Activated naive CD4-positive, alpha-beta T cell treated with anti-CD3 and anti-CD28 coated beads, Interleukin-2, amount 50 U/mL, for 72 hours (primary cell): ENCODE results near the gene SLC25A28. TPM values are rescaled to one million over a fixed set of nuclear protein-coding genes. Genes with fewer than 3 reads are reported as not detected.

Source experiments
- ATAC-seq, 2 donors: fragments of 150-1000 bp; cut with Tn5 transposase; 2 replicates each; pipeline ENCODE4 v1.10.0; 2021; ENCODE audit warnings: mild to moderate bottlenecking in 2 of 2, moderate library complexity in 2 of 2
- DNase-seq, 2 donors: peaks; one replicate each; pipeline ENCODE4 v3.0.0; 2021 to 2022; ENCODE audit warnings: low spot score in 2 of 2
- H3K27ac Mint-ChIP-seq, 2 donors: one replicate each; pipeline ENCODE4 v1.8.0; 2022; ENCODE audit warnings: mild to moderate bottlenecking in 2 of 2, mixed read lengths in 2 of 2
- H3K36me3 Mint-ChIP-seq, 2 donors: one replicate each; pipeline ENCODE4 v1.8.0; 2022; ENCODE audit warnings: mixed read lengths in 2 of 2
- H3K9me3 Mint-ChIP-seq, 2 donors: one replicate each; pipeline ENCODE4 v1.8.0; 2022; ENCODE audit warnings: mixed read lengths in 2 of 2
- total RNA-seq, 2 donors: library from RNA; stranded (reverse); gene quantifications; one replicate each; pipeline ENCODE4 v1.2.3, GENCODE V29; 2022

Gene SLC25A28
- total RNA-seq, 2 donors from 2014 or later, result 68.6 to 75.0 TPM

GRCh38 chr10:99564361-99564760, 55.9 kb downstream of the SLC25A28 start:
- ATAC-seq, result no peak

GRCh38 chr10:99562631-99563030, 57.6 kb downstream of the SLC25A28 start:
- ATAC-seq, result no peak
- no peak for DNase-seq
- Mint-ChIP-seq H3K27ac (no peak overlapping the region), H3K36me3 (no peaks in the 10 kb centered on the region), H3K9me3 (no peaks in the 10 kb centered on the region)

More at GRCh38 chr10:99564361-99564760, 55.9 kb downstream of the SLC25A28 start:
- Mint-ChIP-seq H3K36me3 (no peaks in the 10 kb centered on the region), H3K9me3 (no peaks in the 10 kb centered on the region), H3K27ac (no peak overlapping the region)
- DNase-seq, result no peak

Other genes starting within 250 kb of the SLC25A28 start
- gene GOT1, start 189.8 kb downstream of the SLC25A28 start, total RNA-seq, result 10 to 100 TPM; 30.6 to 73.0 TPM
- not detected for gene NKX2-3, start 87.5 kb downstream of the SLC25A28 start, total RNA-seq
- gene ENTPD7, start 39.1 kb upstream of the SLC25A28 start, total RNA-seq, result 1 to 10 TPM; 2.9 to 3.3 TPM
- gene COX15, start 111.7 kb upstream of the SLC25A28 start, total RNA-seq, result 10 to 100 TPM; 44.4 to 56.1 TPM
- 10 to 100 TPM; 25.7 to 33.5 TPM for gene CUTC, start 111.8 kb upstream of the SLC25A28 start, total RNA-seq
- 1 to 10 TPM; 1.2 TPM for gene ABCC2, start 162.2 kb upstream of the SLC25A28 start, total RNA-seq